GM18868 (cell line): Measurements from ENCODE around the gene SSR2.
"Not testable (repeated sequence)": the region's sequence is repeated elsewhere in the genome, so short reads cannot be mapped to it uniquely, and the experiment has no call there.

Experiments used
- ATAC-seq: cut with Tn5 transposase; IDR thresholded peaks from one replicate; pipeline ENCODE4 v1.9.1; 2021; ENCODE audit warnings: mild to moderate bottlenecking, moderate library complexity; ENCODE audit not compliant: unreplicated experiment

Gene SSR2

DNA sequence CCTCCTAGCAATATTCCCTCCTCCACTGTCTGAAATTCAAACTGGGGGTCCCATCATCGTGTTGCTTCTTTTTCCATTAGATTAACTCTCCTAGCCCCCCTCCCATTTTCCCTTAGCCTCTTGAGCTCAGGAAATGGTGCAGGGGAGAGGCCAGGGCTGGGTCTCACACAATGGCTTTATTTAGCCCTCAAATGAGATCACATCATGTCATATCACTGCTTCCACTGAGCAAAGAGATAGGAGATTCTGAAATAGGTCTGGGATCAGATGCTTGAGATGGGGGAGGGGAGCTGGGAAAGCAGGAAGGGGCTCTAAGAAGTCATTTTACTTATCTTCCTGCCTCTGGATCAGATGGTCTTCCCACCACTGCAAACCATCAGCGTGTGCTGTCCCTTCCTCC lies 24.6 kb downstream of the SSR2 start:
- no peak for ATAC-seq

DNA sequence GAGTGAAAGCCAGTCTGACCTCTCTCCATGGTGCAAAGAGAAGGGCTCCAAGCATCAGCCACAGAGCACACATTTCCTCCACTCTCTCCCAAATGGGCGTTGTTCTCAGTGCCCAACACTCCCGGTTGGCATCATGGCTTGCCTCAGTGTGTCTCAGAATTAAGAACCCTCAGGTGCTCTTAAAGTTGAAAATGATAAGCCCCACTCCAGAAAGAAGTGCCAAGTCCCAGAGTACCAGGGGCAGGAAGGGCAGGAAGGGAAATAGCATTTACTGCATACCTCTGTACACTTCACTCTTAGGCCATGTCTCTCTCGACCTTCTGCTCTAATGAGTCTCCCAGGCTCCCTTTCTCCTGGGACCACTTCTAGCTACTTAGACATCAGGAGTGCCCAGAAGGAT lies 27.2 kb downstream of the SSR2 start:
- no peak for ATAC-seq

GRCh38 chr1:155990005-155990739 lies 30.6 kb downstream of the SSR2 start:
- ATAC-seq, result no peak

DNA sequence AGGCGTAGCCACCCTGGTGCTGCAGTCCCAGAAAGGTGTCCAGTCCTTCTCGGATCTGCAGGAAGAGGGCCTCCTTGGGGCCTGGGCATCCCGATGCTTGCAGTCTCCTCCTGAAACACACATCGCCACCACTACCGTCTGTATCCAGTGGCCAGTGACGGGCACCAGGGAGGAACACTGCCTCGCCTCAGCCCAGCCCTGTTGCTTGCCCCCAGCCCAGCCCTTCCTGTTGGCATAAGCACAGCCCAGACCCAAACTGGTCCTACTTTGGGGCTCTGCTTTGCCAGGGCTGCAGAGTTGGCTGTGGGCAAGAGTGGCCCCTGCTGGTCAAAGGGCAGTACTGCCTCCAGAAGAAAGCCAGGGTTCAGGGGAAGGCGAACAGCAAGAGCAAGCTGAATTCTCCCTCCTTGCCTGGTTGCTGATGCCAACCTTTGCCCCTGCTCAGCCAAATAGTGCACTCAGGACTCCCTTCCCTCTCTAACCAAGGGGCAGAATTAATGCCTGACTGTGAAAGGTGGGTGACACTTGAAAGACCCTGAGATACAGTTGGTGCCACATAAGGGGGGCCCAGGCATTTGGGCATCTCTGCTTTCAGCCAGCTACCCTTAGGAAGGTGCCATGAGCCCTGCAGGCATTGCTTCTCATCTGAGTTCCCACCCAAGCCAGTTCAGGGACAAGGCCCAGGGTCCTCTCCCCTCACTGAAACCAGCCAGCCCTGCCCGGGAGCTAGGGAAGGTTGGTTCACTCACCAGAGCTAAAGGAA lies 31.3 kb downstream of the SSR2 start:
- no peak for ATAC-seq

DNA sequence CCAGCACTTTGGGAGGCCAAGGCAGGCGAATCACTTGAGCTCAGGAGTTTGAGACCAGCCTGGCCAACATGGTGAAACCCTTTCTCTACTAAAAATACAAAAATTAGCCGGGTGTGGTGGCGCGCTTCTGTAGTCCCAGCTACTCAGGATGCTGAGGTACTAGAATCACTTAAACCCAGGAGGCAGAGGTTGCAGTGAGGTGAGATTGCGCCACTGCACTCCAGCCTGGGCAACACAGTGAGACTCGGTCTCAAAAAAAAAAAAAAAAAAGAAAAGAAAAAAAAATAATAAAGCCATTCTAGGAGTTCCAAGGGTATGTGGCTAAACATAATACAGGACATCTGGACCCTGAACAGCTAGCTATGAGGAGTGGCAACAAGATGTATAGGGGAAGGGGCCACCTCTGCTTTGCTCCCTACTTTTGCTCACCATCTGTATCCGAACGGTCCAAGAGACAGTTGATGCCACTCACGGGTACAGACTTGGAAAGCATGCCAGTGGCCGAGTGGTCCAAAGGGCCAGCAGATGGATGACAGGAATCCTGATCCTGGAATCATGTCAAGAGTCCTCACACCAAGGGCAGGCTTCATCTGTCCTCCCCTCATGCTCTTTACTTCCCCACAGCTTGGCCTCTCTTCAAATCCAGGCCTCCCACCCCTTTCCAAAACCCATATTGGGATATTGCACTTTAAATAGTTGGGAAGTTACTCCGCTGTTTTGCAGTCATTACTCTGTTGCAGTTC lies 35.7 kb downstream of the SSR2 start:
- not testable (repeated sequence) for ATAC-seq

DNA sequence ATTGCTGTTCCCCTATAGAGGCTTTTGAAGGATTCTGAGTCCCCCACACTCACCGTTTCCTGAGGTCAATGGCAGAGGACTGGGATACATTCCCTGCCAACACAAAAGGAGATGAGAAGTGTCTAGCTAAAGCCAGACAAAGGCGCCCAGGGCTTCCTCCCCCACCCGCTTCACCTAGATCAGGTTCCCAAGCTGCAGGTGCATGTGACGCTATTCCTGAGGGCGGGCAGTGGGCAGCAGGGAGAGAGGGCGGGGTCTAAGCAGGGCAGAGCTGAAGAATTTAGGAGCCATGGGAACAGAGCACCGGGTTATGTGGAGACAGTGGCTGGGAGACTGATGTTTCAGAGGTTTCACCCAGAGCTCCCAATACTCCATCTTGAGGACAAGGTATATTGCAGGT lies 36.4 kb downstream of the SSR2 start:
- no peak for ATAC-seq

GRCh38 chr1:155983191-155984024 lies 37.3 kb downstream of the SSR2 start:
- no peak for ATAC-seq

- ATAC-seq, result no peak
Observed at GRCh38 chr1:155982106-155982505, 38.6 kb downstream of the SSR2 start.

GRCh38 chr1:155981266-155982088 lies 39.3 kb downstream of the SSR2 start:
- no peak for ATAC-seq

- ATAC-seq, result no peak
Observed at GRCh38 chr1:155979597-155980343, 41.0 kb downstream of the SSR2 start.

DNA sequence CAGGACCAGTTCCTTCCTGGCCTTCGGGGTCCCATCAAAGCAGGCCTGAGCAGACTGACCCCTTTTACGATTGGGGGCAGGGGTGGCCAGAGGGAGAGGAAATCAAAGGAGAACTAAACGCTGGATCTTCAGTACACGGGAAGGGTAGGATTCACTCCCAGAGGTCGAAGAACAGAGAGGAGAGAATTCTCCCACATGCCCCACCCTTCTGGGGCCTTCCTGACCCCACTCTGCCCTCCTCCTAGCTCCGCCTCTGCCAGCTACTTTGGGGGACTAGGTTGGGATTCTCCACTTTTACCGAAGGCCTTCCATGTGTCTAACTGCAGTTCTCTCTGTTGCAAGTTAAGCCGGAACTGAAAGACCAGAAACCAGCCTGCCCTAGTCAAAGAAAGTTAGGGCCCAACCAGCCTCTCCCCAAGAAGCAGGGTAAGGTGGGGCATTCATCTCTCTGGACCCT lies 41.8 kb downstream of the SSR2 start:
- no peak for ATAC-seq

DNA sequence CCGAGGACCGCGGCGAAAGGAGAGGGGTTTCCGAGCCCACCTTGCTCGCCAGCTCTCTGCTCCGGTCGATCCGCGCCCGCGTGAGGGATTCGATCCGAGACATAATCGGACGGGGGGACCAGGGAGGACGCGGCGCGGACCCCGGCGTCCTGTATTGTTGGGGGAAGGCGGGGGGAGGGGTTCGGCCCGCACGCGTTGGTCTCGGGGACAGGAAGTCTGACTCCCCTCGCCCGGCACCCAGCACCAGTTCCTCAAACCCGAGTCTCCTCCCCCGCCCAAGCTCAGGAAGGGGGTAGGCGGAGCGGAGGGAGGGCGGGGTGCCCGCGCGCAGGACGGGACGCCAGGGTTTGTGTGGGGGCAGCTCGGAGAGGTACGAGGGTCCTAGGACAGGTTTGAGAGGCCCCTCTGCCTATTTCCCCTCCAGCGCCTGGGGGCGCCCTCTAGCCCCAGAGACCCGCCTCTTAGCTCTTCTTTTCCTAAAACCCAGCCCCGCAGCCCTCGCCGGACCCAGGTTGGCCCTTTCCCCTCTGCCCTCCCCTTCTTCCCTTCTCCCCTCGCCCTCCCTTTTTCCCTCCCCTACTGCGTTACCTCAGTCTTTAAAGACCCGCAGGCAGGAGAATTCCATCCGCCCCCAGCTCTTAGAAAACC lies 42.3 kb downstream of the SSR2 start, which contains the start of gene ARHGEF2:
Gene ARHGEF2, minus strand, starts transcription at position 223 of the 648 bp plus-strand sequence. Its CDS starts 120 bp downstream, at position 103.
- ATAC-seq, result peak; percentile 54

GRCh38 chr1:155977690-155978324 lies 42.9 kb downstream of the SSR2 start:
- no peak for ATAC-seq

DNA sequence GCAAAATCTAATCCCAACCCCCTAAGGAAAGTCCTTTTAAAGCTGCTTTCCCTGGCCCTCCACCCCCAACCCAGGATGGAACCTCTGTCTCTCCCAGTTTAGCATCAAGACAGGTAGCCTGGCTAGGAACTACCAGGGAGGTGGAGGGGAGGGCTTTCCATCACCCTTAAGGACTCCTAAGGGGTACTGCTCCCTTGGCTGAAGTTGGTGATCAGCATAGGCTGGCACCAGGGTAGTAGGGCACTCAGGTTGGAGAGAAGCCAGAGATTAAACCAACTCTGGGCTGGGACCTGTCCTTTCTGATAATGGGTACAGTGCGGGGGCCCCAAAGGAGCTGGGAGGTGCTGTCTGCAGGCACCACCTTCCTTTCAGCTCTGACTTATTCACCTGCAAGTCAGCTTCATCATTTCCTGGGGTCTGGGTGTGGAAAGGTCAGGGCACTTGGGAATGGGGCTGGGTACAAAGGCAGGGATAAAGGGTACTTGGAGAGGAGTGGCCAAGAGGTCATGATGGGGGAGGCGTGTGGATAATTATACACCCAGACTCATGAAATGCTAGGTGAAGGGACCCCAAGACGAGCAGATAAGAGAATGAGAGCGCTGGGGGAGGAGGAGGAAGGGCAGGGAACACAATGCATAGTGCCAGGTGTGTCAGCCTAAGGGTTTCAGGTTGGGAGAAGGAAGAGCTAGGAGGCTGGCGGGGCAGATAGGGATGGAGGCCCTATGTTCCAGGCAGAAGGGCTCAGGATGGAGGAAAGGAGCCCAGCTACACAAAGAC lies 43.6 kb downstream of the SSR2 start:
- no peak for ATAC-seq

DNA sequence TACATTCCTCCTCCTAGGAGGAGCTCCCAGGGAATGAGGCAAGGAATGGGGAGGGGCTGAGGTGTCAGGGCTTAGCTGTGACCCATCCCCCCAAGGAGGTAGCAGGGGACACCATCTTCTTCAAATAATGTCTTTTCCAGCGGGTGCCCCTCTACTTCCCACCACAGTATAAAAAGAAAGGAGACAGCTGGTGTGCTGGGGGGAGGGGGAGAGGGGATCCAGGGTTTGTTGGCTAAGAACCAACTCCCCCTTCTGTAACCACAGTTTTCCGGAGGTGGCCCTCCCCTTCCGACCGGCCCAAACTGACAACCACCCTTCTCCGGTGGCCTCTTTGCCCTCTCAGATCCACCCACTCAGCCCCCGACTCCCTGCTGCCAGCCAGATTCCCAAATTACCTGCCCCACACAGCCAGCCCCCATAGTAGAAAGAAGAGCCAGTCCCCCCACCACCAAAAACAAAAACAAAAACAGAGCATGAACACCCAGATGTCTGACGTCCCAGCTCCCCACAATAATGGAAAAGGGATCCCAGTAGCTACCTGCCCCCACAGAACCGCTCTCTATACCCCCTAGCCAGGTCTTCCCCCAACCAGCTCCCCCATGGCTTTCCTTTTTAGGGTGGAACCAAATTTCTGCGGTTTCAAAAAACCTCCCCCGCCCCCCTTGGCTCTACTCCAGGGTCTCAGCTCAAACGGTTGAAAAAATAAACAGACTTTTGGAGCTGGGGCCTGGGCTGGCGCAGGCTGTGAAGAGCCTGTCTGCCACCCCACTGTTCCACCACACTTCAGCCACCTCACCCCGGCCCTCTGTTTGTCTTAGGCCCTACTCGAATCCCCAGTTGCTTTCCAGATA lies 44.5 kb downstream of the SSR2 start:
- no peak for ATAC-seq

GRCh38 chr1:155975375-155976061 lies 45.2 kb downstream of the SSR2 start:
- ATAC-seq, result no peak
